Measurements from ENCODE around the gene MOB2. TPM values are rescaled to one million over a fixed set of nuclear protein-coding genes. Genes with fewer than 3 reads are reported as not detected.

Gene MOB2
- total and polyA plus RNA-seq, 4 donors = 8.3 to 18.5 (median 14.8) TPM

DNA sequence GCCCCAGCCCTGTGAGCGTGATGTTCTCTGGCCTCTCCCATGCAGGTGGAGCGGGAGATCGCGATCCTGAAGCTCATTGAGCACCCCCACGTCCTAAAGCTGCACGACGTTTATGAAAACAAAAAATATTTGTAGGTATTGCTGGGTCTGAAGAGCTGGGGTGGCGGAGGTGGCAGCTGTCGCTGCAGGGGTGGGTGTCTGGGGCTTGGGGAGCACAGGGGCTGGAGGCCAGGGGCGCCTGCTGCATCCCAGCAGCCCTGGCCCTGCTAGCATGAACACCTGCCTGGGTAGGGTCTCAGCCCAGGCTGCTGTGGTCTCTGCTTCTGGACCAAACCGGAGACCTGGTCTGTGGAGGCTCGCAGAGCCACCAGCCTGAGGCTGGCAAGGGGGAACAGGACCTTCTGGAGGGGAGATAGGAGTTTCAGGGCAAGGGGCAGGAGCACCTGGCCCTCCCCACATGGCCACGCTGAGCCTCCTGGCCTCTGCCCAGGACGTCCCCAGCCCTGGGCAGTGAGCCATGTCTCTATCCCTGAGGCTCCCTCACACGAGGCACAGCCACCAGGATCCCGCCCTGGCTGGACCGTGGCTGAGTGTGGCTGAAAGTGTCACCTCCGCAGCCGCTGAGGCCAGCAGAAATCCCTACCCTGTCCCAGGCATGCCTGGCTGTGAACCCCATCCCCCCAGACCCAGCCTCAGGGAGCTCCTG is 48.2 kb downstream of the MOB2 start:
- Histone ChIP-seq H3K9me3 (ENCODE audit: control insufficient read depth in 4 of 4, low read length in 3 of 4) (no peaks in the 10 kb centered on the region), H3K27ac (ENCODE audit: low read depth in 1 of 2, low read length in 2 of 2) (no peak overlapping the region), H3K4me3 (ENCODE audit: low read depth in 1 of 3, low read length in 3 of 3) (no peak overlapping the region), H3K4me1 (ENCODE audit: control insufficient read depth in 4 of 4, insufficient read depth in 4 of 4, low read length in 3 of 4) (no peaks in the 10 kb centered on the region), H3K9ac (ENCODE audit: low read depth in 1 of 2, low read length in 2 of 2) (no peak overlapping the region), H3K36me3 (ENCODE audit: control insufficient read depth in 4 of 4, insufficient read depth in 3 of 4, low read depth in 1 of 4, low read length in 3 of 4) (no peaks in the 10 kb centered on the region), H3K27me3 (ENCODE audit: control insufficient read depth in 4 of 4, insufficient read depth in 4 of 4, low read length in 3 of 4) (peaks cover 0 to 12% (median 2%) of the 10 kb centered on the region in 4 donors)
- DNase-seq (ENCODE audit: low spot score) = no peak
- TF ChIP-seq EGR1 (IDR thresholded peaks at IDR 0.05; ENCODE audit: low read depth in 2 of 2) (no peak), JUND (IDR thresholded peaks at IDR 0.05) (no peak), YY1 (IDR thresholded peaks at IDR 0.05) (no peak), HNF4A (conservative IDR thresholded peaks at IDR 0.05) (no peak), GABPA (IDR thresholded peaks at IDR 0.05 in 1 of 2, conservative IDR thresholded peaks at IDR 0.05 in 1 of 2) (no peak), ATF3 (IDR thresholded peaks at IDR 0.05) (no peak), FOXA1 (IDR thresholded peaks at IDR 0.05) (no peak), NR2F2 (IDR thresholded peaks at IDR 0.05) (no peak)
- TF ChIP-seq, protein P1, sequence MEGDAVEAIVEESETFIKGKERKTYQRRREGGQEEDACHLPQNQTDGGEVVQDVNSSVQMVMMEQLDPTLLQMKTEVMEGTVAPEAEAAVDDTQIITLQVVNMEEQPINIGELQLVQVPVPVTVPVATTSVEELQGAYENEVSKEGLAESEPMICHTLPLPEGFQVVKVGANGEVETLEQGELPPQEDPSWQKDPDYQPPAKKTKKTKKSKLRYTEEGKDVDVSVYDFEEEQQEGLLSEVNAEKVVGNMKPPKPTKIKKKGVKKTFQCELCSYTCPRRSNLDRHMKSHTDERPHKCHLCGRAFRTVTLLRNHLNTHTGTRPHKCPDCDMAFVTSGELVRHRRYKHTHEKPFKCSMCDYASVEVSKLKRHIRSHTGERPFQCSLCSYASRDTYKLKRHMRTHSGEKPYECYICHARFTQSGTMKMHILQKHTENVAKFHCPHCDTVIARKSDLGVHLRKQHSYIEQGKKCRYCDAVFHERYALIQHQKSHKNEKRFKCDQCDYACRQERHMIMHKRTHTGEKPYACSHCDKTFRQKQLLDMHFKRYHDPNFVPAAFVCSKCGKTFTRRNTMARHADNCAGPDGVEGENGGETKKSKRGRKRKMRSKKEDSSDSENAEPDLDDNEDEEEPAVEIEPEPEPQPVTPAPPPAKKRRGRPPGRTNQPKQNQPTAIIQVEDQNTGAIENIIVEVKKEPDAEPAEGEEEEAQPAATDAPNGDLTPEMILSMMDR (IDR thresholded peaks at IDR 0.05; ENCODE audit: low read depth, low read length, missing input control) = no peak
- TF ChIP-seq, protein P2, sequence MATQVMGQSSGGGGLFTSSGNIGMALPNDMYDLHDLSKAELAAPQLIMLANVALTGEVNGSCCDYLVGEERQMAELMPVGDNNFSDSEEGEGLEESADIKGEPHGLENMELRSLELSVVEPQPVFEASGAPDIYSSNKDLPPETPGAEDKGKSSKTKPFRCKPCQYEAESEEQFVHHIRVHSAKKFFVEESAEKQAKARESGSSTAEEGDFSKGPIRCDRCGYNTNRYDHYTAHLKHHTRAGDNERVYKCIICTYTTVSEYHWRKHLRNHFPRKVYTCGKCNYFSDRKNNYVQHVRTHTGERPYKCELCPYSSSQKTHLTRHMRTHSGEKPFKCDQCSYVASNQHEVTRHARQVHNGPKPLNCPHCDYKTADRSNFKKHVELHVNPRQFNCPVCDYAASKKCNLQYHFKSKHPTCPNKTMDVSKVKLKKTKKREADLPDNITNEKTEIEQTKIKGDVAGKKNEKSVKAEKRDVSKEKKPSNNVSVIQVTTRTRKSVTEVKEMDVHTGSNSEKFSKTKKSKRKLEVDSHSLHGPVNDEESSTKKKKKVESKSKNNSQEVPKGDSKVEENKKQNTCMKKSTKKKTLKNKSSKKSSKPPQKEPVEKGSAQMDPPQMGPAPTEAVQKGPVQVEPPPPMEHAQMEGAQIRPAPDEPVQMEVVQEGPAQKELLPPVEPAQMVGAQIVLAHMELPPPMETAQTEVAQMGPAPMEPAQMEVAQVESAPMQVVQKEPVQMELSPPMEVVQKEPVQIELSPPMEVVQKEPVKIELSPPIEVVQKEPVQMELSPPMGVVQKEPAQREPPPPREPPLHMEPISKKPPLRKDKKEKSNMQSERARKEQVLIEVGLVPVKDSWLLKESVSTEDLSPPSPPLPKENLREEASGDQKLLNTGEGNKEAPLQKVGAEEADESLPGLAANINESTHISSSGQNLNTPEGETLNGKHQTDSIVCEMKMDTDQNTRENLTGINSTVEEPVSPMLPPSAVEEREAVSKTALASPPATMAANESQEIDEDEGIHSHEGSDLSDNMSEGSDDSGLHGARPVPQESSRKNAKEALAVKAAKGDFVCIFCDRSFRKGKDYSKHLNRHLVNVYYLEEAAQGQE (IDR thresholded peaks at IDR 0.05) = no peak
- TF ChIP-seq, protein P3, sequence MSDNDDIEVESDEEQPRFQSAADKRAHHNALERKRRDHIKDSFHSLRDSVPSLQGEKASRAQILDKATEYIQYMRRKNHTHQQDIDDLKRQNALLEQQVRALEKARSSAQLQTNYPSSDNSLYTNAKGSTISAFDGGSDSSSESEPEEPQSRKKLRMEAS (IDR thresholded peaks at IDR 0.05) = no peak
- WGBS = 63% methylated on average over 19 of the region's 19 CpGs

- 39% methylated on average over 6 of the region's 6 CpGs for WGBS
- H3K4me3 ChIP-seq (ENCODE audit: low read depth in 1 of 3, low read length in 3 of 3) = no peak overlapping the region
These were observed 49.1 kb downstream of the MOB2 start for GRCh38 chr11:1437500-1437899.

More at GRCh38 chr11:1437500-1437899, 49.1 kb downstream of the MOB2 start:
- peaks cover 0 to 12% (median 2%) of the 10 kb centered on the region in 4 donors for H3K27me3 ChIP-seq (ENCODE audit: control insufficient read depth in 4 of 4, insufficient read depth in 4 of 4, low read length in 3 of 4)
- no peaks in the 10 kb centered on the region for H3K9me3 ChIP-seq (ENCODE audit: control insufficient read depth in 4 of 4, low read length in 3 of 4)
- no peak overlapping the region for H3K27ac ChIP-seq (ENCODE audit: low read depth in 1 of 2, low read length in 2 of 2)
- no peak for DNase-seq (ENCODE audit: low spot score)
- H3K4me1 ChIP-seq (ENCODE audit: control insufficient read depth in 4 of 4, insufficient read depth in 4 of 4, low read length in 3 of 4) = no peaks in the 10 kb centered on the region
- no peak overlapping the region for H3K9ac ChIP-seq (ENCODE audit: low read depth in 1 of 2, low read length in 2 of 2)
- no peaks in the 10 kb centered on the region for H3K36me3 ChIP-seq (ENCODE audit: control insufficient read depth in 4 of 4, insufficient read depth in 3 of 4, low read depth in 1 of 4, low read length in 3 of 4)
- TF ChIP-seq, protein P3 (IDR thresholded peaks at IDR 0.05) = no peak
- TF ChIP-seq HNF4A (conservative IDR thresholded peaks at IDR 0.05) = no peak

Measured in liver (tissue), 9 donors.